ENCODE results near the gene RXRG. TPM values are rescaled to one million over a fixed set of nuclear protein-coding genes. Genes with fewer than 3 reads are reported as not detected.

RXRG gene
- total and polyA plus RNA-seq, 2 donors (not counting 3 experiments of a cell fraction or from before 2014, with no cell fraction given) = not detected

DNA sequence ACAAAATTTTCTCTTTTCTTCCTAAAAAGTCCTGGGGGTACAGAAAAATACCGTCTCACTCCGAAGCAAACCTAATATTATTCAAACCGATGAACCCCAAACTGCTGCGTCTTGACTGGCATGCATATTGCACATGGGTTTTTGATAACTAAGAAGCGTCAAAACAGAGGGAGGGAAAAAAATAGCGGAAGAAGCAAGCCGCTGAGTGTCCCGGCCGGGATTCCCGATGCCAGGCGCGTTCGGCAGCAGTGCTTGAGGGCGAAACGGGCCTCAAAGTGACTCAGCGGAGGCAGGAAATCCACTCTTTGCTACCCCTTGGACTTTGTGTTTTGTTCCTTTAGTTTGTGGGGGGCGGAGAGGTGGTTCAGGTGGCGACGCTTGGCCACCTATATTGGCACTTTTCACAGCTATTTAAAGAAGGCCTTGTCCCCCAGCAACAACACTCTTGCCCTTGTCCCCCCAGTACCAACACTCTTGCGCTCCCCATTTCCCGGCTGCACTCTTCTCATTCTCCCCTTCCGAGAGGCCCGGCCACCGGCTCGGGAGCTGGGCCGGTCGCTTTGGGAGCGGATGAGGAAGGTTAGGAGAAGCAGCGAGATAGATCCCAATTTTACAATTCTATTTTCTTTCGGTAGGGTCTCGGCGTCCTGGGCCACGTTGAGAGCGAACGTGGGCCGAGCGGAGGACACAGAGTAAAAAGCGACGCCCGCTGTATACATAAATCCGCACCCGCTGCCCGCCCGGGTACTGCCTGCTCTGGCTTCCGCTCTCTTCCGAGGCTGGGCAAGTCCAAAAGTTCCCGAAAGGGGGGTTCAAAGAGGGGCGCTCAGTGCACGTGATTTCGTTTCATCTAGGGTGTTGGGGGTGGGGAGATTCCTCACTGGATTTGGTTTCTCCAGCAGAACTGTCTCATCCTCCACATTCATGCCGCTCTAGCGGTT lies 90.9 kb downstream of the RXRG start:
- dilution Hi-C loops (cut with MboI; ENCODE audit: extremely low pct_ligation_motif_present, low sequenced_read_pairs) (no loop called here), intact Hi-C loops (cut with micrococcal nuclease) (no loop called here)
- Histone ChIP-seq H3K9ac (replicated peaks; ENCODE audit: extremely low read depth, insufficient read depth, low read length) (no peak overlapping the region), H3K27me3 (ENCODE audit: control insufficient read depth in 2 of 2, insufficient read depth in 2 of 2, low read length in 2 of 2) (peaks cover 84 to 96% of the 10 kb centered on the region in 2 experiments), H3K4me1 (ENCODE audit: control insufficient read depth, extremely low read depth, insufficient read depth, low read length) (no peaks in the 10 kb centered on the region), H3K27ac (ENCODE audit: insufficient read depth, low read depth, low read length) (no peak overlapping the region), H3K79me2 (ENCODE audit: control insufficient read depth, insufficient read depth, low read length) (no peaks in the 10 kb centered on the region), H3K9me1 (replicated peaks; ENCODE audit: control insufficient read depth, extremely low read depth, insufficient read depth, low read length) (no peaks in the 10 kb centered on the region), H3K4me3 (replicated peaks in 1 of 3; ENCODE audit: insufficient read depth in 1 of 3, low read depth in 1 of 3, low read length in 3 of 3) (no peak overlapping the region), H4K20me1 (replicated peaks; ENCODE audit: control insufficient read depth, extremely low read depth, insufficient read depth, low read length) (no peaks in the 10 kb centered on the region), H3K4me2 (ENCODE audit: insufficient read depth, low read length) (peak overlapping the region; percentile 39), H3K9me3 (replicated peaks; ENCODE audit: control insufficient read depth, insufficient read depth, low read length) (no peaks in the 10 kb centered on the region), H3K36me3 (ENCODE audit: control insufficient read depth in 2 of 2, extremely low read depth in 1 of 2, insufficient read depth in 2 of 2, low read length in 2 of 2) (no peaks in the 10 kb centered on the region), H2AFZ (ENCODE audit: low read depth, low read length) (no peak overlapping the region)
- FAIRE-seq (peak; percentile 62), DNase-seq (ENCODE audit: low read depth, low spot score) (no peak)
- ChIA-PET CTCF (interaction anchor here (0.8 to 1.7 kb wide), 4 partner anchors 10 to 39 kb away, joined by 3 to 9 read pairs (median 3); no protein-coding TSS in a partner anchor), POLR2A (no interaction called here)
- TF ChIP-seq, protein P1, sequence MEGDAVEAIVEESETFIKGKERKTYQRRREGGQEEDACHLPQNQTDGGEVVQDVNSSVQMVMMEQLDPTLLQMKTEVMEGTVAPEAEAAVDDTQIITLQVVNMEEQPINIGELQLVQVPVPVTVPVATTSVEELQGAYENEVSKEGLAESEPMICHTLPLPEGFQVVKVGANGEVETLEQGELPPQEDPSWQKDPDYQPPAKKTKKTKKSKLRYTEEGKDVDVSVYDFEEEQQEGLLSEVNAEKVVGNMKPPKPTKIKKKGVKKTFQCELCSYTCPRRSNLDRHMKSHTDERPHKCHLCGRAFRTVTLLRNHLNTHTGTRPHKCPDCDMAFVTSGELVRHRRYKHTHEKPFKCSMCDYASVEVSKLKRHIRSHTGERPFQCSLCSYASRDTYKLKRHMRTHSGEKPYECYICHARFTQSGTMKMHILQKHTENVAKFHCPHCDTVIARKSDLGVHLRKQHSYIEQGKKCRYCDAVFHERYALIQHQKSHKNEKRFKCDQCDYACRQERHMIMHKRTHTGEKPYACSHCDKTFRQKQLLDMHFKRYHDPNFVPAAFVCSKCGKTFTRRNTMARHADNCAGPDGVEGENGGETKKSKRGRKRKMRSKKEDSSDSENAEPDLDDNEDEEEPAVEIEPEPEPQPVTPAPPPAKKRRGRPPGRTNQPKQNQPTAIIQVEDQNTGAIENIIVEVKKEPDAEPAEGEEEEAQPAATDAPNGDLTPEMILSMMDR (IDR thresholded peaks at IDR 0.05; ENCODE audit: extremely low read depth in 1 of 2, insufficient read depth in 1 of 2, low read depth in 1 of 2, low read length in 2 of 2) = no peak
- TF ChIP-seq GATA2 (IDR thresholded peaks at IDR 0.05; ENCODE audit: insufficient read depth, insufficient read length, low read depth, low read length) = no peak
- TF ChIP-seq POLR2AphosphoS5 (IDR thresholded peaks at IDR 0.05; ENCODE audit: insufficient read depth, low read depth, low read length) = no peak
- peak; percentile 83 for TF ChIP-seq EZH2 (IDR thresholded peaks at IDR 0.05; ENCODE audit: borderline replicate concordance, low read depth, low read length, severe bottlenecking)
- no peak for TF ChIP-seq MYC (IDR thresholded peaks at IDR 0.05; ENCODE audit: low read depth, low read length)
- peak; percentile 39 for TF ChIP-seq FOS (IDR thresholded peaks at IDR 0.05; ENCODE audit: borderline replicate concordance, insufficient read depth, low read length)
- TF ChIP-seq POLR2A (IDR thresholded peaks at IDR 0.05; ENCODE audit: low read depth, low read length) = no peak
- TF ChIP-seq, protein P2, sequence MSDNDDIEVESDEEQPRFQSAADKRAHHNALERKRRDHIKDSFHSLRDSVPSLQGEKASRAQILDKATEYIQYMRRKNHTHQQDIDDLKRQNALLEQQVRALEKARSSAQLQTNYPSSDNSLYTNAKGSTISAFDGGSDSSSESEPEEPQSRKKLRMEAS (IDR thresholded peaks at IDR 0.05; ENCODE audit: insufficient read depth, insufficient read length) = no peak
- TF ChIP-seq JUN (IDR thresholded peaks at IDR 0.05; ENCODE audit: borderline replicate concordance, insufficient read depth, insufficient read length, low read depth) = no peak
- BruUV-seq (replicated peaks) = no TSS peak

Measured in endothelial cell of umbilical vein (primary cell).